Psoas muscle (tissue), 8 donors: ENCODE measurements around the gene ING3. TPM values are rescaled to one million over a fixed set of nuclear protein-coding genes. Genes with fewer than 3 reads are reported as not detected.

ENCODE experiments used
- ATAC-seq, 4 donors: fragments of 200-7000 bp; cut with Tn5 transposase; one replicate each; pipeline ENCODE4 v1.9.1; 2020; ENCODE audit warnings: moderate library complexity in 3 of 4, mild to moderate bottlenecking in 2 of 4
- DNase-seq, 2 donors: peaks; one replicate each; pipeline ENCODE4 v3.0.0-alpha.2; 2020
- H3K27ac ChIP-seq: fragments of 200-600 bp; one replicate; pipeline ENCODE4 v1.8.0; 2022
- H3K27me3 ChIP-seq, 3 donors: fragments of 200-600 bp in 1 of 3; one replicate each; pipeline versions ENCODE4 v1.6.1 to v1.8.0; 2013 to 2022; ENCODE audit warnings: low read length in 2 of 3, mild to moderate bottlenecking in 2 of 3, moderate library complexity in 1 of 3; ENCODE audit not compliant: insufficient read depth in 3 of 3
- H3K36me3 ChIP-seq, 2 donors: fragments of 200-600 bp in 1 of 2; one replicate each; pipeline versions ENCODE4 v1.6.1 to v1.8.0; 2013 to 2022; ENCODE audit warnings: low read depth in 1 of 2, mild to moderate bottlenecking in 1 of 2, moderate library complexity in 1 of 2; ENCODE audit not compliant: insufficient read depth in 1 of 2
- H3K4me1 ChIP-seq: fragments of 200-600 bp; one replicate; pipeline ENCODE4 v1.8.0; 2022
- H3K4me3 ChIP-seq: fragments of 200-600 bp; one replicate; pipeline ENCODE4 v1.8.0; 2022; ENCODE audit warnings: mild to moderate bottlenecking
- H3K9me3 ChIP-seq: fragments of 200-600 bp; one replicate; pipeline ENCODE4 v1.8.0; 2022
- WGBS, 3 donors: extraction: QIAGEN DNeasy Blood & Tissue Kit; methylation state at CpG; one replicate each; pipeline versions ENCODE4 v1.1.6 to v1.1.7; 2013; 5-methylcytosine and 5-hydroxymethylcytosine counted together
- intact Hi-C, 2 donors: fragments of 100-400 bp; cut with DNase I; formaldehyde crosslinking; loops; one replicate each; pipeline versions ENCODE4 v1.11.0 to v1.14.2; 2022
- polyA plus RNA-seq, 3 donors: library from polyadenylated mRNA; stranded (reverse); fragments of 200-250 nt; gene quantifications; one replicate each; pipeline ENCODE4 v1.2.3, GENCODE V29; 2013
- total RNA-seq, 4 donors: library from RNA; stranded (reverse); fragmentation: NEBNext Ultra II Directional in 2 of 4; extraction: Animal tissue kit (Norgen Biotek cat#: 25700) in 2 of 4; gene quantifications; one replicate each; pipeline versions ENCODE4 v1.2.1 to v1.2.4, GENCODE V29; 2021 to 2023
- TF ChIP-seq, protein P1 (sequence below): fragments of 200-600 bp; IDR thresholded peaks from one replicate; pipeline ENCODE4 v1.8.0; 2022; ENCODE audit warnings: antibody characterized with exemption
- donor health status: healthy with polysubstance abuse.
- donor health status: DM: no; HTN: no; CAD: no; lungs with moderate emphysema.
- donor health status: Bipolar disorder and iron deficiency.
- donor health status: healthy.
- donor health status: DM: yes; HTN: yes; CAD: no.
- donor health status: DM: no; HTN: no; CAD: no.
- donor health status: DM: no; HTN: no; CAD: no.
- donor health status: DM: yes; HTN: yes; CAD: no.

Gene ING3
- total and polyA plus RNA-seq, 7 donors = 5.5 to 10.1 (median 8.3) TPM

DNA sequence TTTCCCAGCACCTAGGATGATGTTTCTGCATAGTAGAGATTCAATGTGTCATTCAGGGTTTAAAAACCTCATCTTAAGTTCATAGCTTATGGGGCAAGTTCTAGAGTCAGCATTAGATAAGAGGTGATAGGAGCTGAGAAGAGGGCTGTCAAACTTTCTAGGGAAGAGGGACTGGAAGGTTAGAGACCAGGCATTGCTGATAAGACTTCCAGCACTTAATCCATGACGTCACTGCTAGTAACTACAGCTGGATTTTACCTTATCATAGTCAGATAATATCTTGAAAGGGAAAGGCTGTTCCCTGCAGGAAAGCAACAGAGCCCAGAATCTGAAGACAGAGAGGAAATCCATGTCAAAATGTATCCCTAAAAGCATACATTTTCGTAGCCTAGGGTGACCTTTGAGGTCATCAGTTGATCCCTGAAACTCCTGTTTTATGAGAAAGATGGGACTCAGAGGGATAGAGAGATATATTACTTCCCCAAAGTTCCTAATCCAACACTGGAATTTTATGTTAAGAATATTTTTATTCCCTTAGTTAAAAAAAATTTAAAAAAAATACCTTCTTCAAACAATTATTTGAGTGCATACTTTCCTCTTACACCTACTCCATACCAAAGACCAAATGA lies 34.7 kb downstream of the ING3 start:
- H3K4me1 ChIP-seq = no peaks in the 10 kb centered on the region
- H3K27me3 ChIP-seq = no peaks in the 10 kb centered on the region
- WGBS, 3 donors = 37 to 47% (median 46%) methylated on average over 2 of the region's 2 CpGs
- H3K9me3 ChIP-seq = no peaks in the 10 kb centered on the region
- TF ChIP-seq, protein P1, sequence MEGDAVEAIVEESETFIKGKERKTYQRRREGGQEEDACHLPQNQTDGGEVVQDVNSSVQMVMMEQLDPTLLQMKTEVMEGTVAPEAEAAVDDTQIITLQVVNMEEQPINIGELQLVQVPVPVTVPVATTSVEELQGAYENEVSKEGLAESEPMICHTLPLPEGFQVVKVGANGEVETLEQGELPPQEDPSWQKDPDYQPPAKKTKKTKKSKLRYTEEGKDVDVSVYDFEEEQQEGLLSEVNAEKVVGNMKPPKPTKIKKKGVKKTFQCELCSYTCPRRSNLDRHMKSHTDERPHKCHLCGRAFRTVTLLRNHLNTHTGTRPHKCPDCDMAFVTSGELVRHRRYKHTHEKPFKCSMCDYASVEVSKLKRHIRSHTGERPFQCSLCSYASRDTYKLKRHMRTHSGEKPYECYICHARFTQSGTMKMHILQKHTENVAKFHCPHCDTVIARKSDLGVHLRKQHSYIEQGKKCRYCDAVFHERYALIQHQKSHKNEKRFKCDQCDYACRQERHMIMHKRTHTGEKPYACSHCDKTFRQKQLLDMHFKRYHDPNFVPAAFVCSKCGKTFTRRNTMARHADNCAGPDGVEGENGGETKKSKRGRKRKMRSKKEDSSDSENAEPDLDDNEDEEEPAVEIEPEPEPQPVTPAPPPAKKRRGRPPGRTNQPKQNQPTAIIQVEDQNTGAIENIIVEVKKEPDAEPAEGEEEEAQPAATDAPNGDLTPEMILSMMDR = no peak
- no peak for ATAC-seq
- no peak overlapping the region for H3K27ac ChIP-seq
- intact Hi-C loops = loop anchor here (5.0 kb wide), 2 partner anchors 33 to 122 kb away; partner anchors contain the start of gene ING3 (in 1 of the 2)
- no peak for DNase-seq
- H3K36me3 ChIP-seq = no peaks in the 10 kb centered on the region
- no peak overlapping the region for H3K4me3 ChIP-seq

DNA sequence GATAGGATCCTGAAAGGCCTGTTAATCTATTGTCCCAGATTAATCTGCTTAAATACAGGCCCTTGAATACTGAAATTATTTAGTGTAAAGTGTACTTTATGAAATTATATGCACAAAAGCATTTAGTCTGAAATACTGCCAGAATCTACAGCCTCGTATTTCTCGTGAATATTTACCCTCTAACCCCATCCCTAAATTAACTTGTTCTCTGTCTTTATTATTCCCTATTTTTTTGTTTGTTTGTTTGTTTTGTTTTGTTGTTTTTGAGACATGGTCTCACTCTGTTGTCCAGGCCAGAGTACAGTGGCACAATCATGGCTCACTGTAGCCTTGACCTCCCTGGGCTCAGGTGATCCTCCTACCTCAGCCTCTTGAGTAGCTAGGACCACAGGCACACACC lies 35.3 kb downstream of the ING3 start:
- H3K36me3 ChIP-seq = no peaks in the 10 kb centered on the region
- intact Hi-C loops = loop anchor here (2.0 to 5.0 kb wide), 4 partner anchors 34 to 121 kb away; partner anchors contain the start of gene ING3 (in 1 of the 2)
- no peak overlapping the region for H3K4me3 ChIP-seq
- no peak overlapping the region for H3K27ac ChIP-seq
- WGBS, 3 donors = 87 to 97% (median 94%) methylated on average over 2 of the region's 2 CpGs
- TF ChIP-seq, protein P1 = no peak
- no peaks in the 10 kb centered on the region for H3K4me1 ChIP-seq
- no peaks in the 10 kb centered on the region for H3K27me3 ChIP-seq
- DNase-seq (no peak), ATAC-seq (no peak)
- H3K9me3 ChIP-seq = no peaks in the 10 kb centered on the region

DNA sequence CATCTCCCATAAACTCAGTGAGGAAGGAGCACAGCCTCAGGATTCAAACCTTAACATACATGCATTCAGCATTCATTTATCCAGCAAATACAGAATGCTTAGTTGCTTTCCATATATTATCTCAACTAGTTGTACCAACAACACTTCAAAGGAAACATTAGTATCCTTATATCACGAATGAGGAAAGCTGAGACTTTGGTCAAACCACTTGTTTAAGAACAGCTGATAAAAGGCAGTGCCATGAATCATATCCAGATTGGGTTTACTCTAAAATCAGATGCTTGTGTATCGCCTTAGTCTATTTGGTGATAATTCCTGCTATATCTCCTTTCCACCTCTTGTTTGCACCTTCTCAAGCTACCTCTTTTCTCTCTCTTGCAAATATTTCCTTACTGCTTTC lies 36.1 kb downstream of the ING3 start:
- H3K27ac ChIP-seq = no peak overlapping the region
- H3K36me3 ChIP-seq = no peaks in the 10 kb centered on the region
- H3K4me1 ChIP-seq = no peaks in the 10 kb centered on the region
- ATAC-seq (no peak), DNase-seq (no peak)
- no peaks in the 10 kb centered on the region for H3K9me3 ChIP-seq
- no peak overlapping the region for H3K4me3 ChIP-seq
- intact Hi-C loops = loop anchor here (1.0 to 5.0 kb wide), 5 partner anchors 34 to 121 kb away; partner anchors contain the start of gene ING3 (in 1 of the 2)
- TF ChIP-seq, protein P1 = no peak
- WGBS, 3 donors = 48 to 70% (median 64%) methylated on average over 2 of the region's 2 CpGs
- no peaks in the 10 kb centered on the region for H3K27me3 ChIP-seq

DNA sequence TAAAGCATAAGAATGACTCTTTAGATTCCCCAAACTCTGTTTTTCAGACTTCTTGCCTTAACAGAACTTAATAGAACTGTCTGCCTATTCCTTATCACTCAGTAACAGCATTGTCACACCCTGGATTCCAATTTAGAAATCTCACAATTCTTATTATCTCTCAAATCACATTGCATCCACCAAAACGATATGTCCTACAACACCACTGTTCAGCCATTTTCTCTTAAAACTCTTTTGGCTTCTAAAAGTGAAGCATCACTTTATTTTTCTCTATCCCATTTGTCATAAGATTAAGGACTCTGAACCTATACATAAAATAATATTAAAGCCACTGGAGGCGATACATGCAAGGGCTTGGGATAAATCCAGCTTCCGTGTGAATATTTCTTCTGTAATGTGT lies 36.7 kb downstream of the ING3 start:
- Histone ChIP-seq H3K9me3 (no peaks in the 10 kb centered on the region), H3K27me3 (no peaks in the 10 kb centered on the region), H3K4me3 (no peak overlapping the region), H3K27ac (peak overlapping the region; percentile 94), H3K36me3 (no peaks in the 10 kb centered on the region), H3K4me1 (peaks cover 5% of the 10 kb centered on the region)
- no peak for DNase-seq
- no peak for ATAC-seq
- TF ChIP-seq, protein P1 = no peak
- 1 to 3% (median 1%) methylated on average over 3 of the region's 3 CpGs for WGBS, 3 donors
- intact Hi-C loops = loop anchor here (1.0 to 5.0 kb wide), 5 partner anchors 35 to 120 kb away; partner anchors contain the start of gene ING3 (in 1 of the 2)
